ENCODE measurements around the gene KDR. TPM values are rescaled to one million over a fixed set of nuclear protein-coding genes. Genes with fewer than 3 reads are reported as not detected.

The KDR gene
- polyA plus RNA-seq, 1 donor: 36.5 TPM

DNA sequence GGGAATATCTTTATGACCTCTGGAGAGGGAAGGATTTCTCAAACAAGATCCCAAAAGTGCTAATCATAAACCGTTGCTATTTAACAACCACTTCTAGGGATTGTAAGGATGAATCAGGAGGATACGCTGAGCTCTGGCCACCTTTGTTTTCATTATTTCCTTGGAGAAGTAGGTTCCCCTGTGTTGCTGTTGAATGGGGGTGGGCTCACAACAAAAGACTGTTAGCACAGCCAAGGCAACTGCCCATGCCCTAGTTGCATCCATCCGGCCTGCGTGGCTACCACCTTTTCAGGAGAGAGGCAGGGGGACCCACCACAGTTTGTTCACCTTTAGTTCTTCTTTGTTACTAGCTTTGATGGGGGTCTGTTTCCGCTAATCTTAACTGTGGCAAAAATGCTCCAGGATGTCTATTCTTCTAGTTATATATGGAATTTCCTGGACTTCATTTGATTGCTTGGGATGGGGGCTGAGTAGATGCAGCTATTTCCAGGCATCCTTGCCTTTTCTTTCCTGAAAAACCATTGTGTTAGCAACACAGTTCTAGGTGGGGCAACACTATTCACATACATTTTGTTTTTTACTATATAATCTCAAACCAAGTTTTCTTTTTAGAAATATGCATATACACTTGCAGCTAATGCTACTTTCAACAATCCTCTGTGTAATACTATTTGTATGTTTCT, 95.4 kb downstream of the KDR start:
- no peak for DNase-seq (ENCODE audit: low read depth)

DNA sequence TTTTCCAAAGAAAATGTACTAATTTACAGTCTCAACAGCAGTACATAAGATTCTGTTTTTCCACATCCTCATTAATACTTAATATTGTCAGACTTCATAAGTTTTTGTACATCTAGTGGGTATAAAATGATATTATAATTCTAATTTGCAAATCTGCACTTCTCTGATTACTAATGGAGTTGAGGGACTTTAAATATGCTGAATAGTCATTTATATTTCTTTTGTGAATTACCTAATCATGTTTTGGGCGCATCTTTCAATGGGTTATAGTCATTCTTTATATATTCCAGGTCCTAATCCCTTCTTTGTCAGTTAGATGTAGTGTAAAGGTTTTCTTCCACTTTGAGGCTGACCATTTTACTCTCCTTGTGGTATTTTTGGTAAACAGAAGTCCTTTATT, 96.1 kb downstream of the KDR start:
- no peak for DNase-seq (ENCODE audit: low read depth)

Other genes with a start within 250 kb of the KDR start
- 11.3 TPM for gene SRD5A3, start 220.6 kb upstream of the KDR start, polyA plus RNA-seq (ENCODE audit: insufficient read length)

All from forelimb muscle (tissue), 1 donor.